IMR-90 (cell line): ENCODE measurements around the gene PPM1L.

Experiments
- CEBPB ChIP-seq: IDR thresholded peaks from 2 replicates; pipeline ENCODE4 v1.6.1; 2012; ENCODE audit warnings: low read depth, low read length, improper control_type of control experiment
- FOS ChIP-seq: fragments of 150-350 bp; IDR thresholded peaks from 2 replicates; pipeline ENCODE4 v1.6.1; 2016; ENCODE audit warnings: low read depth, low read length
- MAFK ChIP-seq: IDR thresholded peaks from 2 replicates; pipeline ENCODE4 v1.6.1; 2012; ENCODE audit warnings: low read depth, low read length, improper control_type of control experiment
- MXI1 ChIP-seq: IDR thresholded peaks from 2 replicates; pipeline ENCODE4 v1.6.1; 2012; ENCODE audit warnings: low read depth, mild to moderate bottlenecking, low read length, moderate library complexity, borderline replicate concordance
- POLR2A ChIP-seq: IDR thresholded peaks from 2 replicates; pipeline ENCODE4 v1.6.1; 2012; ENCODE audit warnings: mild to moderate bottlenecking, low read depth, low read length
- RAD21 ChIP-seq: IDR thresholded peaks from 2 replicates; pipeline ENCODE4 v1.6.1; 2012; ENCODE audit warnings: low read length, improper control_type of control experiment
- RCOR1 ChIP-seq: IDR thresholded peaks from 2 replicates; pipeline ENCODE4 v1.6.1; 2012; ENCODE audit warnings: mild to moderate bottlenecking, low read length, improper control_type of control experiment; ENCODE audit not compliant: insufficient replicate concordance
- SMC3 ChIP-seq: fragments of 150-350 bp; IDR thresholded peaks from 2 replicates; pipeline ENCODE4 v1.6.1; 2016; ENCODE audit warnings: low read depth, mild to moderate bottlenecking, antibody characterized with exemption, low read length, moderate library complexity
- TF ChIP-seq, protein P1 (sequence below): conservative IDR thresholded peaks from 2 replicates; pipeline ENCODE4 v1.5.1; 2012; ENCODE audit warnings: mild to moderate bottlenecking, low read depth, low read length, improper control_type of control experiment
- TF ChIP-seq, protein P2 (sequence below): fragments of 150-350 bp; IDR thresholded peaks from 2 replicates; pipeline ENCODE4 v1.6.1; 2017; ENCODE audit warnings: mild to moderate bottlenecking, antibody characterized with exemption, low read length, low read depth
- TF ChIP-seq, protein P3 (sequence below): fragments of 150-350 bp; IDR thresholded peaks from 2 replicates; pipeline ENCODE4 v1.6.1; 2016; ENCODE audit warnings: low read depth, mild to moderate bottlenecking, low read length, moderate library complexity, borderline replicate concordance

DNA sequence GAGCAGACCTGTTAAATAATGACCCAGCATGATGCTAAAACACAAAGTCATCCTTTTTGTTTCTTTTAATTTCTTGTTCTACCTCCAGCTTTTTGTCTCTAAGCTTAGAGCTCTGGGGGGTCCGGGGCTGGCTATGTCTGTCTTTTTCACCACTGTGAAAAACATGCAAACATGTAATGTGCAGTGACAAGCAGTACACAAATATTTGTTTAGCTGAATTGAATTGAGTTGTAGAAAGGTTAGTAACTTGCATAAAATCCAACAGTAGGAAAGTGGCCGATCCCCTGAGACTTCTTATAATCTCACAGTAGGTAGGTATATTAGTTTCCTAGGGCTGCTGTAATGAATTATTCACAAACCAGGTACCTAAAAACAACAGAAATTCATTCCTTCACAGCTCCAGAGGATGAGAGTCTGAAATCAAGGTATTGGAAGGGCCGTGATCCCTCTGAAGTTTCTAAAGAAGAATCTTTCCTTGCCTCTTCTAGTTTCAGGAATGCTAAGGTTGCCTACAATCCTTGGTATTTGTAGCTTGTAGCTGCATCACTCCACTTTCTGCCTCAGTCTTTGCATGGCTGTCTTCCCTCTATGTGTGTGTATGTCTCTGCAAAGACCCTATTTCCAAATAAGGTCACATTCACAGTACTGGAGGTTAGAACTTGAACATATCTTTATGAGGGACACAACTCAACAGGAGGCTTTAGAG, 46.4 kb upstream of the PPM1L start:
- TF ChIP-seq MXI1 (no peak), MAFK (no peak), RAD21 (no peak), SMC3 (no peak), RCOR1 (no peak), CEBPB (no peak), POLR2A (no peak), FOS (no peak)
- TF ChIP-seq, protein P1, sequence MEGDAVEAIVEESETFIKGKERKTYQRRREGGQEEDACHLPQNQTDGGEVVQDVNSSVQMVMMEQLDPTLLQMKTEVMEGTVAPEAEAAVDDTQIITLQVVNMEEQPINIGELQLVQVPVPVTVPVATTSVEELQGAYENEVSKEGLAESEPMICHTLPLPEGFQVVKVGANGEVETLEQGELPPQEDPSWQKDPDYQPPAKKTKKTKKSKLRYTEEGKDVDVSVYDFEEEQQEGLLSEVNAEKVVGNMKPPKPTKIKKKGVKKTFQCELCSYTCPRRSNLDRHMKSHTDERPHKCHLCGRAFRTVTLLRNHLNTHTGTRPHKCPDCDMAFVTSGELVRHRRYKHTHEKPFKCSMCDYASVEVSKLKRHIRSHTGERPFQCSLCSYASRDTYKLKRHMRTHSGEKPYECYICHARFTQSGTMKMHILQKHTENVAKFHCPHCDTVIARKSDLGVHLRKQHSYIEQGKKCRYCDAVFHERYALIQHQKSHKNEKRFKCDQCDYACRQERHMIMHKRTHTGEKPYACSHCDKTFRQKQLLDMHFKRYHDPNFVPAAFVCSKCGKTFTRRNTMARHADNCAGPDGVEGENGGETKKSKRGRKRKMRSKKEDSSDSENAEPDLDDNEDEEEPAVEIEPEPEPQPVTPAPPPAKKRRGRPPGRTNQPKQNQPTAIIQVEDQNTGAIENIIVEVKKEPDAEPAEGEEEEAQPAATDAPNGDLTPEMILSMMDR = no peak
- TF ChIP-seq, protein P2, sequence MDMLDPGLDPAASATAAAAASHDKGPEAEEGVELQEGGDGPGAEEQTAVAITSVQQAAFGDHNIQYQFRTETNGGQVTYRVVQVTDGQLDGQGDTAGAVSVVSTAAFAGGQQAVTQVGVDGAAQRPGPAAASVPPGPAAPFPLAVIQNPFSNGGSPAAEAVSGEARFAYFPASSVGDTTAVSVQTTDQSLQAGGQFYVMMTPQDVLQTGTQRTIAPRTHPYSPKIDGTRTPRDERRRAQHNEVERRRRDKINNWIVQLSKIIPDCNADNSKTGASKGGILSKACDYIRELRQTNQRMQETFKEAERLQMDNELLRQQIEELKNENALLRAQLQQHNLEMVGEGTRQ = no peak
- TF ChIP-seq, protein P3, sequence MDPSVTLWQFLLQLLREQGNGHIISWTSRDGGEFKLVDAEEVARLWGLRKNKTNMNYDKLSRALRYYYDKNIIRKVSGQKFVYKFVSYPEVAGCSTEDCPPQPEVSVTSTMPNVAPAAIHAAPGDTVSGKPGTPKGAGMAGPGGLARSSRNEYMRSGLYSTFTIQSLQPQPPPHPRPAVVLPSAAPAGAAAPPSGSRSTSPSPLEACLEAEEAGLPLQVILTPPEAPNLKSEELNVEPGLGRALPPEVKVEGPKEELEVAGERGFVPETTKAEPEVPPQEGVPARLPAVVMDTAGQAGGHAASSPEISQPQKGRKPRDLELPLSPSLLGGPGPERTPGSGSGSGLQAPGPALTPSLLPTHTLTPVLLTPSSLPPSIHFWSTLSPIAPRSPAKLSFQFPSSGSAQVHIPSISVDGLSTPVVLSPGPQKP = no peak
